GM12874 (cell line): Measurements from ENCODE around the gene ERC2.

Source experiments
- CTCF ChIP-seq: IDR thresholded peaks from 2 replicates; pipeline ENCODE4 v1.5.1; 2011; ENCODE audit warnings: low read depth, mild to moderate bottlenecking, control low read depth, low read length, moderate library complexity; ENCODE audit not compliant: insufficient read depth

ERC2 gene

DNA sequence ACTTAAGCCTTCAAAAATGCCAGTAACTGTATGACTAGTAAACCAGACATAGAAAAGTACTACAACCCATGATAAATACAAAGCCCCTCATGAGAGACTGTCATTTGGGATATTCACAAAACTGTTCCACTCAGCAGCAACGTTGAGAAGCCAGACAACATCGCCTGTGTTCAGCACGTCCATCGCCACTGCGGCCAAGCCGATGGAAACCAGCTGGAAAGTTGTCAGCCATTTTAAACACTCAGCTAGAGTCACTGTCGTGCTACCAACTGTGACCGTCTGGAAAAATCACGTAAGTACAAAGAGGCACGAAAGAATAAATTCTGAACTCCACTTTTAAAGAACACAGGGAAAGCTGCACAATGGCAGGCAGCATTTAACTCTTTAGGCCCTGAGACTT lies 640.5 kb downstream of the ERC2 start:
- no peak for TF ChIP-seq CTCF

- TF ChIP-seq CTCF = no peak
These were observed 641.4 kb downstream of the ERC2 start for GRCh38 chr3:55826731-55827496.

- no peak for TF ChIP-seq CTCF
These were observed 642.2 kb downstream of the ERC2 start for GRCh38 chr3:55826097-55826496.

DNA sequence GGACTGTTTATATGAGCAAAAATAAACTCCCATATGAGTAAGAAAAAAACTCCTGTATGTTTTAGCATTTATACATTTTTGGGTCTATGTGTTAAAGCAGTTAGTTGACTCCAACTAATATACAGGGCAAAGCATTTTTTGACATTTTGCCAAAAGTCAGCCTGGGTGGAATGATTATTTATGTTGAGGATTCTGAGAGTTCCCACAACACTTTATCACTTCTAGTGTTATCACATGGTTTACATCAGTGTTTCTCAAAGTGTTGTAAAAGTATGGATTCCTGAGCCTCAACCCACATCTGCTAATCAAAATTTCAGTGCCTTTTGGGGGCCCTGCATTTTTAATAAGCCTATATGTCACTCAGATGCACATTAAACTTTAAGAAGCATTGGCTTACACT lies 643.9 kb downstream of the ERC2 start:
- no peak for TF ChIP-seq CTCF

DNA sequence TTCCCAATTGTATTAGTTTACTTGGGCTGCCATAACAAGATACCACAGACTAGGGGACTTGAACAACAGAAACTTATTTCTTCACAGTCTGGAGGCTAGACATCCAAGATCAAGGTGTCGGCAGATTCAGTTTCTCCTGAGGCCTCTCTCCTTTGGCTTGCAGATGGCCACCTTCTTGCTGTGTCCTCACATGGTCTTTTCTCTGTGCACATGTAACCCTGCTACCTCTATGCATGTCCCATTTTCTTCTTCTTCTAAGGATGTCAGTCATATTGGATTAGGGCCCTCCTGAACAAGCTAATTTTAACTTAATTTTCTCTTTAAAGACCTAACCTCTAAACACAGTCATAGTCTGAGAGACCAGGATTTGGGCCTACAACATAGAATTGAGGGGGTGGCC lies 644.4 kb downstream of the ERC2 start:
- TF ChIP-seq CTCF = no peak

- TF ChIP-seq CTCF = no peak
These were observed 645.3 kb downstream of the ERC2 start for GRCh38 chr3:55823001-55823400.

DNA sequence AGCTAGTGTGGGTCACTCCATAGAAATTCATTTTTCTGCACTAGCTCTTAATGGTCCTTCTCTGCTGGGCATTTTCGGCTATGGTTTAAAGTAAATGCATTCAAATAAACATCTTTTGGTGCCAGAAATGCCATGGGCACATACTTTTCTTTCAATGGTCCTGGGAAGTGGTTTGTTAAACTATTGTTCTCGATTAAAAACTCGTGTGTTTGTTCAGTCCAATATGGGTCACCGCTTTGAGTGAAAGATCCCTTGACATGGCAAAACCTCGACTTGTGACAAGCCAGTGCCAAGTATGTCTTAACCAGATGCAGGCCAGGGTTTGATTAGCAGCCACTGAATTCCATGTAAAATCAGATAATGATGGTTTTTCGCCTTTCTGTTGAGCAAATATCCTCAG lies 649.3 kb downstream of the ERC2 start:
- no peak for TF ChIP-seq CTCF

GRCh38 chr3:55818485-55818884 lies 649.8 kb downstream of the ERC2 start:
- no peak for TF ChIP-seq CTCF
